Measurements from ENCODE around the gene LEMD3.

The LEMD3 gene

DNA sequence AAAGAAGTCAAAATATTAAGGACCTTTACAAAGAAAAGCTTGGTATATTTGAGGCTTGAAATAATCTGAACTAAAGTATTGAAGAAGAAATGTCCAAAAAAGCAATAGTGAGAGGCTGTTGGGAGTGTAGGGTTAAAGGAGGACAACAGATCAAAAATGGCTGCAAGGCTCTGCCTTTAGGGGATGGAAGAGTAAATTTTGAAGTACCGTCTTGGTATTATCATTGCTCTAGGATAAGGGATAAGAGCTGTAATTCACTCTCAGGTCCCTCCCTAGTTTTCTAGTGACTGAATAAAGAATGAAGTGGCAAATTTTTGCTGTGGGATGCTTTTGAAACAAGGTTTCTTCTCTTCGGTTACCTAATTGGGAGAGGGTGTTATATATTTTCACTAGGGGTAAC lies 38.7 kb downstream of the LEMD3 start:
- Histone ChIP-seq H3K9me3 (ENCODE audit: control insufficient read depth, insufficient read depth, low read length) (no peaks in the 10 kb centered on the region), H3K4me1 (ENCODE audit: insufficient read depth, low read length) (0 out of 2 replicates have a peak, but pooled peaks cover 3% of the 10 kb centered on the region), H3K9ac (ENCODE audit: low read depth, low read length) (no peak overlapping the region), H3K36me3 (ENCODE audit: insufficient read depth, low read length) (no peaks in the 10 kb centered on the region)

DNA sequence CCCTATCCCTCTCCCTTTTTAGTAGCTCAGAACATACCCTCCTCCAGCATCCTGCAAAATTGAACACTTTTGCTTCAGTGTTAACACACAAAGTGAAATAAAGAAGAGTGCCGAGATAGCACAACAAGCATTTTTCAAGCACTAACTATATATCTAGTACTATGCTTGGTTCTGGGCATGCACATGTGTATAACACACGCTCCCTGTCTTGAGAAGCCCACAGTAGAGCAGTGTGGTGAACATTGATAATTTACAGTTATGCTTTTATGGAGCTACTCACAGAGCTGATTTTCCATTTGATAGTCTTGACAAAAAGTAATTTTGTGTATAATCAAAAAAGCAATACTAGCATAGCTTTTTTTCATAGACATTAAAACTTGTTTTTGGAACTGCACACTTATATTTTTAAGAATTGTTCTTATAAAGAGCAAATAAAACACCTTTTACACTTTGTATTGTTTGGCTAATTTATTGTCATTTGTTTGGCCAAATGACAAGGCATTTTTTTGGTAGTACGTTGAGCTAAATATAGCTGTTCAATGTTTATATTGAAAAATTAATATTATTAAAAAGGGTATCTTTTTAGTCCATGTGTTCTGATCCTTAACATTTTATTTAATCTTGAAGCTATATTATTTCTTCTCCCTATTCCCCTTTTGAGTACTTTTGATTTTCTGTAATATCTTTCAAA lies 39.7 kb downstream of the LEMD3 start:
- no peaks in the 10 kb centered on the region for H3K36me3 ChIP-seq (ENCODE audit: insufficient read depth, low read length)
- 0 out of 2 replicates have a peak, but pooled peaks cover 3% of the 10 kb centered on the region for H3K4me1 ChIP-seq (ENCODE audit: insufficient read depth, low read length)
- no peaks in the 10 kb centered on the region for H3K9me3 ChIP-seq (ENCODE audit: control insufficient read depth, insufficient read depth, low read length)
- no peak overlapping the region for H3K9ac ChIP-seq (ENCODE audit: low read depth, low read length)

DNA sequence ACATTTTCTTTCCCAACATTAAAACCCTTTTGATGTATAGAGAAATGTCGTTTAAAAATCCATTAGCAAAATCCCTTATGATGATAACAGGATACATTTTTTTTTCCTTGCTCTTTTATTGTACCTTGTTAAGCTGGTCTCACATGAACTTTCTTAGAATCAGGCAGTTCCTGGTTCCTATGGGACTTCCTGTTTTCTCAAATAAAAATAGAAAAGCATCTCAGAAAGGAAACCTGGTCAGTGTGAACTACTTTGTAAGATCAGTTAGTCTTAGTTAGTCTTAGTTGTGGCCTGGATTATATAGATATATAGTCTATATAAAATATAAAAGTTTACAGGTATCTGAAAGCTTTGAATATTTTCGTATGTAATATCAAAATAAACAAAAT lies 40.3 kb downstream of the LEMD3 start:
- Histone ChIP-seq H3K9me3 (ENCODE audit: control insufficient read depth, insufficient read depth, low read length) (no peaks in the 10 kb centered on the region), H3K9ac (ENCODE audit: low read depth, low read length) (no peak overlapping the region), H3K4me1 (ENCODE audit: insufficient read depth, low read length) (0 out of 2 replicates have a peak, but pooled peaks cover 3% of the 10 kb centered on the region), H3K36me3 (ENCODE audit: insufficient read depth, low read length) (no peaks in the 10 kb centered on the region)

DNA sequence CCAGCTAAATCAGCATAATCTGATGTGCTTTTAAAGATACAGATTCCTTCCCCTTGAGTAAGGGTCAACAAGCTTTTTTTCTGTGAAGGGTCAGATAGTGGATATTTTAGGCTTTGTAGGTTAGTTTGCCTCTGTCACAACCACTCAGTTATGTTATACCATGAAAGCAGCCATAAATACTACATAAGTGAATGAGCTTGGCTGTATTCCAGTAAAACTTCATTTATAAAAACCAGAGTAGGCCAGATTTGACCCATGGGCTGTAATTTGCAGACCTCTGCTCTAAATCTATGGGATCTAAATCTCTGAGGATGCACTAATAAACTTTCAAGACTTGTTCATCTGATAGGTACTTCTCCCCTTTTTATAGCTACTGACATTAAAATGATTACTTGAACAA lies 47.7 kb downstream of the LEMD3 start:
- H3K4me1 ChIP-seq (ENCODE audit: insufficient read depth, low read length), result no peaks in the 10 kb centered on the region
- no peak overlapping the region for H3K9ac ChIP-seq (ENCODE audit: low read depth, low read length)
- H3K36me3 ChIP-seq (ENCODE audit: insufficient read depth, low read length), result peaks cover 3% of the 10 kb centered on the region; the same call in 1 of the 2 replicates
- peaks cover 13% of the 10 kb centered on the region; the same call in 1 of the 2 replicates for H3K9me3 ChIP-seq (ENCODE audit: control insufficient read depth, insufficient read depth, low read length)

DNA sequence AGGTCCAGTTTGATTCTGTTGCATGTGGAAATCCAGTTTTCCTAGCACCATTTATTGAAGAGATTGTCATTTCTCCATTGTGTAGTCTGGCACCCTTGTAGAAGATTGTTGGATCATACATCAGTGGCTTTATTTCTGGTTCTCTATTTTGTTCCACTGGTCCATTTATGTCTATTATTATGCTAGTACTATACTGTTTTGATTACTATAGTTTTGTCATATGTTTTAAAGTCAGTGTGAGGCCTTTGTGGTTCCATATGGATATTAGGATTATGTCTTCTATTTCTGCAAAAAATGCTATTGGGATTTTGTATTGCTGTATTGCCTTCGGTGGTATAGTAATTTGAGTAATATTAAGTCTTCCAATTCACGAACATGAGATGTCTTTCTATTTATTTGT lies 51.4 kb downstream of the LEMD3 start:
- Histone ChIP-seq H3K9me3 (ENCODE audit: control insufficient read depth, insufficient read depth, low read length) (peaks cover 13% of the 10 kb centered on the region; the same call in 1 of the 2 replicates), H3K9ac (ENCODE audit: low read depth, low read length) (no peak overlapping the region), H3K4me1 (ENCODE audit: insufficient read depth, low read length) (no peaks in the 10 kb centered on the region), H3K36me3 (ENCODE audit: insufficient read depth, low read length) (peaks cover 3% of the 10 kb centered on the region; the same call in 1 of the 2 replicates)

DNA sequence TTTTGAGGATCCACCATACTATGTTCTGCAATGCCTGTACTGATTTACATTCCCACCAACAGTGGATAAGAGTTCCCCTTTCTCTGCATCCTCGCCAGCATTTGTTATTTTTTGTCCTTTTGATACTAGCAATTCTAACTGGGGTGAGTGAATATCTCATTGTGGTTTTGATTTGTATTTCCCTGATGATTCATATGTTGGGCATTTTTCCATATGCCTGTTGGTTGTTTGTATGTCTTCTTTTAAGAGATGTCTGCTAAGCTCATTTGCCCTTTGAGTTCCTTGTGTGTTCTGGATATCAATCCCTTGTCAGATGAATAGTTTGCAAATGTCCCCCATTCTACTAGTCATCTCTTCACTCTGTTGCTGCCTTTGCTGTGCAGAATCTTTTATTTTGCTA lies 60.1 kb downstream of the LEMD3 start:
- no peak overlapping the region for H3K9ac ChIP-seq (ENCODE audit: low read depth, low read length)
- no peaks in the 10 kb centered on the region; the same call in none of the 2 replicates for H3K36me3 ChIP-seq (ENCODE audit: insufficient read depth, low read length)
- H3K4me1 ChIP-seq (ENCODE audit: insufficient read depth, low read length), result no peaks in the 10 kb centered on the region
- peaks cover 5% of the 10 kb centered on the region; the same call in 1 of the 2 replicates for H3K9me3 ChIP-seq (ENCODE audit: control insufficient read depth, insufficient read depth, low read length)

DNA sequence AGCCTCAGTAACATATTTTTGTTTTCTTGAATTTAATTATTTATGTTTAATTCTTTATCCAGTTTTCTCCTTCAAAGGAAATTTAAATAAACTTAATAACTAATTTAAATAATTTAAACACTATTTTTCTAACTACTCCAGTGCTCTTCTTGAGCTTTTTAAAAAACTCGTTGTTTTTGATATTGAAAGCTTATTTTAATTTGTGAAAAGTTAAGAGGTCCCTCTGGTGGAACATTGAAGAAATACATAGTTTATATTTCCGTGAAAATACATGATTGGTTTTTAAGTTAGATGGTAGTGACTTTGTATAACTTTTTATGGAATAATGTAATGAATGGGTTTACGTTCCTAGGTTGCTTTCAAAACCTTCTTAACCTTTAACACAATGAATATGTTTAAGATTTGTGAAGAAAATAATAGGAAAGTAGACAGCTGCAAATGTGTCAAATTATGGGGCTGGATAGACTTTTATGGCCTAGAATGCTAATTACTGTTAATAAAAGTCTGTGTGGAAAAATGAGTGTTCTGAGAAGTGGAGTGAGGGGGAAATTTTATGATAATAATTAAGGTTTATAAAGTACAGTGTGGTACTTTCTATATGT lies 63.2 kb downstream of the LEMD3 start:
- H3K36me3 ChIP-seq (ENCODE audit: insufficient read depth, low read length), result no peaks in the 10 kb centered on the region; the same call in none of the 2 replicates
- no peak overlapping the region for H3K9ac ChIP-seq (ENCODE audit: low read depth, low read length)
- peaks cover 5% of the 10 kb centered on the region; the same call in 1 of the 2 replicates for H3K9me3 ChIP-seq (ENCODE audit: control insufficient read depth, insufficient read depth, low read length)
- H3K4me1 ChIP-seq (ENCODE audit: insufficient read depth, low read length), result no peaks in the 10 kb centered on the region

DNA sequence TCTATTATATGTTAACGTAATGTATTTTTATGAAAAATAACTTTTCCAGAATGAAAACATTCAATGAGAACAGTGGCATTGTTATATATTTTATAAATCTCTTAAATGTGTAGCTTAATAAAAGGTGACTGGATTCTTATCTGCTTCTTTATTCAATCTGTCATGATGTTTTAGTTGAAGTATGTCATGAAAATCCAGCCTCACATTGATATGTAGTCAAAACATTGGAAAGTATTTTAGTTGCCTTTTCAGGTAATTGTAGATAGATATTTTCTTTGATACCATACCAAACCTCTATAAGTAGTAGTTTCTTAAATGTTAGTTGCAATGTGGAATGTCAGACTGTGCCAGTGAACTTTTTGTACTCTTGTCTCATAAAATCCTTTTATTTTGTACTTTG lies 67.8 kb downstream of the LEMD3 start:
- no peak overlapping the region for H3K9ac ChIP-seq (ENCODE audit: low read depth, low read length)
- H3K4me1 ChIP-seq (ENCODE audit: insufficient read depth, low read length), result no peaks in the 10 kb centered on the region
- H3K36me3 ChIP-seq (ENCODE audit: insufficient read depth, low read length), result no peaks in the 10 kb centered on the region
- no peaks in the 10 kb centered on the region for H3K9me3 ChIP-seq (ENCODE audit: control insufficient read depth, insufficient read depth, low read length)

DNA sequence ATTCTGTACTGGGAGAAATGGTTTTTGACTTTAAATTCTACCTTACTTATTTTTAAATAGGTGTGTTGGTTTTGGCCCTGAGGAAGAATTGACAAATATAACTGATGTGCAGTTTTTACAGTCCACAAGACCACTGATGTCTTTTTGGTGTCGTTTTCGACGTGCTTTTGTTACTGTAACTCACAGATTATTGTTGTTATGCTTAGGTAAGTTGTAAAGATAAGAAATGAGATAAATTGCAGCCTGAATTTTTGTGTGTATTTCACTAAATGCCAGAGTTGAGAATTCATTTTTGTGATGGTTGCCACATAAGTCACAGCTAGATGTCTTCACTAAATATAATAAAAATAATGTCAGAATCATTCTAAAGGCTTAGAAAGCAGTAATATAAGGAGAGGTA lies 69.2 kb downstream of the LEMD3 start:
- Histone ChIP-seq H3K9me3 (ENCODE audit: control insufficient read depth, insufficient read depth, low read length) (no peaks in the 10 kb centered on the region), H3K36me3 (ENCODE audit: insufficient read depth, low read length) (no peaks in the 10 kb centered on the region), H3K4me1 (ENCODE audit: insufficient read depth, low read length) (no peaks in the 10 kb centered on the region), H3K9ac (ENCODE audit: low read depth, low read length) (no peak overlapping the region)

DNA sequence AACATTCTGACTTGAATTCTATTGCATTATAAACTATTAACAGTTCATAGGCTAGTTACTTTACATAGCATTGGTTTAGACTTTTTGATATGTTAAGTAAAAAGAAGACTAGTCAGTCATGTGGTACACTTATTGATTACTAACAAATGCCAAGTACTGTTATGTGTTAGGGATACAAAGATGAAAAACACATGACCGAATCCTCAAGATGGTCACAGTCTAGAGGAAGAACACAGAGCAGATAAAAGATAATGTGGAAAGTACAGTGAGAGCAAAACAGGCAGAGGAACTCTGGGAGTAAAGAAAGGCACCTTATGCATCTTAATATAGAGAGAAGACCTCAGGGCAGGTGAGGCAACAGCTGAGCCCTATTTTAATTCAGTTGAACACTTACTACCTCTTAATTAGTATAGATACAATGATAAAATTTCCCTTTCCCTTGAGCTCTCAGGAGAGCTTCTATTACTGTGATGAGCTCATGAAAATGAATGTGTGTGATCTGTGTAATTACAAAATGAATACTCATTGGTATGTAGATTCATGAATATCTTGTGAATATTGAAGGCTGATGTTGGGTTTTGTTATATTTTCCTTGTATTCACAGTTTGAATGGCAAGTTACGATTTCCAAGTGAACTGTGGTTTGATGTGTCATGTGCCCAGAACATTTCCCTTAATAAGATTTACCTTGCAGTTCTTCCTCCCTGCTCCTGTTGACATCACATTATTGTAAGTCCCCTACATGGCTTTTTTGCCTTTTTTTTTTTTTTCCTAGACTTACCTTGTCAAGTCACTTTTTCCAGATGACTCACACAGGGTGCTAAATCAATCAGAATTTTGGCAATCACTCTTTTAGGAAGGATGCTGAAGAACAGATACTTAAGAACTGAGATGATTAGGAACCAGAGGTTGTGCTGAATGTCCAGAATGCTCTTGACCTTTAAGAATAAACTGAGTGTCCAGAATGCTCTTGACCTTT lies 79.6 kb downstream of the LEMD3 start:
- no peaks in the 10 kb centered on the region for H3K4me1 ChIP-seq (ENCODE audit: insufficient read depth, low read length)
- H3K36me3 ChIP-seq (ENCODE audit: insufficient read depth, low read length), result no peaks in the 10 kb centered on the region
- H3K9me3 ChIP-seq (ENCODE audit: control insufficient read depth, insufficient read depth, low read length), result no peaks in the 10 kb centered on the region
- H3K9ac ChIP-seq (ENCODE audit: low read depth, low read length), result no peak overlapping the region

DNA sequence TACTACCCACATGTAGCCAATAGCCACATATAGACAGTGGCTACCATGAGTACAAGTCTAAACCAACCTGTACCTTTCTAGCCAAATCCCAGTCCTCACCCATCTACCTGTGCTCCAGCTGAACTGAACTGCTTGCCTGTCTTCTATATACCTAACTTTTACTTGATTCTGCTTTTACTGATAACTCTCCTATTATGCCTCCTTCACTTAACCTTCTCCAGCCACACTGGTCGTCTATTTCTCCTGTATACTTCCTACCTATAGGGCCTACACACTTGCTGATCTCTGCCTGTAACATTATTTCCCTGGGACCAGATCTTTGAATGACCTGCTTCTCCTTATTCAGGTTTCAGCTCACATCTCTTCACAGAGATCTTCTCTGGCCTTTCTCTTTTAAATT lies 83.1 kb downstream of the LEMD3 start:
- H3K4me1 ChIP-seq (ENCODE audit: insufficient read depth, low read length), result no peaks in the 10 kb centered on the region
- H3K36me3 ChIP-seq (ENCODE audit: insufficient read depth, low read length), result no peaks in the 10 kb centered on the region
- H3K9ac ChIP-seq (ENCODE audit: low read depth, low read length), result no peak overlapping the region
- H3K9me3 ChIP-seq (ENCODE audit: control insufficient read depth, insufficient read depth, low read length), result no peaks in the 10 kb centered on the region

DNA sequence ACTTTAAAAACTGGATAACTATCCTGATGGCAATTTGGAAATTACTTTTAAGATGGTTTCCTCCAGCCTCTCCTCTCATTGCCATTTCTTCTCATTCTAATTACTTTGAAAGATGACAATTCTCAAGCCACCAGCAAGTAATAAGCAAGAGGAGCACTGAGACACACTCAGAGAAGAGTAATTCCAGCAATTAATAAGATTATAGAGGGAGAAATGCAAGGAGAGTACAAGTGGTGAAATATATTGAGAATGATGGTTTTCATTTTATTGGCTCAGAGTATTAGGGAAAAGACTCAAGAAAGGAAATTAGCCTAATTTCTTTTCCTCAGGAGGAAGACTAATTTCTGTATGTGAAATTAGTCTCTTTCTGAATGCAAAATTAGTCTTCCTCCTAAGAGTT lies 88.6 kb downstream of the LEMD3 start:
- no peak overlapping the region for H3K9ac ChIP-seq (ENCODE audit: low read depth, low read length)
- H3K9me3 ChIP-seq (ENCODE audit: control insufficient read depth, insufficient read depth, low read length), result no peaks in the 10 kb centered on the region
- no peaks in the 10 kb centered on the region for H3K4me1 ChIP-seq (ENCODE audit: insufficient read depth, low read length)
- no peaks in the 10 kb centered on the region for H3K36me3 ChIP-seq (ENCODE audit: insufficient read depth, low read length)

DNA sequence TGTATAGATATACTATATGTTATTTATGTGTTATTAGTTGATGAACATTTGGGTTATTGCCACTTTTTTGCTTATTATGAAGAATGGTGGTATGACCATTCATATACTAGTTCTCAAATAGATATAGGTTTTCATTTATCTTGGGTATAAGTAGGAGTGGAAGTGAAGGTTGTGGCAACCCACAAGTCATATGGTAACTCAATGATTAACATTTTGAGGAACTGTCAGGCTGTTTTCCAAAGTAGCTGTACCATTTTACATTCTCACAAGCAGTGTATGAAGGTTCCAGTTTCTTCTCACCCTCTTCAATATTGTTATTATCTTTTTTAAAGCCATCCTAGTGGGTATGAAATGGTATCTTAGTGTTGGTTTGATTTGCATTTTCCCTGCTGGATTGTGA lies 90.1 kb downstream of the LEMD3 start:
- Histone ChIP-seq H3K9me3 (ENCODE audit: control insufficient read depth, insufficient read depth, low read length) (no peaks in the 10 kb centered on the region), H3K36me3 (ENCODE audit: insufficient read depth, low read length) (no peaks in the 10 kb centered on the region), H3K4me1 (ENCODE audit: insufficient read depth, low read length) (no peaks in the 10 kb centered on the region), H3K9ac (ENCODE audit: low read depth, low read length) (no peak overlapping the region)

DNA sequence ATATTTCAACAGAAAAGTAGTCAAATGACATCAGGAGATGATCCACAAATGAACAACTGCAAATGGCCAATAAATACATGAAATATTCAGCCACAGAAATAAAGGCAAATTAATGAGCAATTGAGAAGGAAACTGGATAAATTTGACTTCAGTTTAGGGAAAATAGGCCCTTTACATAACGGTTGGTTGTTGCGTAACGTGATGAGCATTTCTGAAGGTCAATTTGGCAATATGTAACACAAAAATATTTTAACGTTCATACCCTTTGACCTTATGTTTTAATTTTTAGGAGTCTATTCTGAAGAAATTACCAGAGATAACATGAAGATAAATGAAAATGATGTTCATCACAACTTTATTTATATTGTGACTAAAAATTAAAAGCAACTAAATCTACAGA lies 94.4 kb downstream of the LEMD3 start:
- Histone ChIP-seq H3K9me3 (ENCODE audit: control insufficient read depth, insufficient read depth, low read length) (no peaks in the 10 kb centered on the region), H3K36me3 (ENCODE audit: insufficient read depth, low read length) (no peaks in the 10 kb centered on the region), H3K4me1 (ENCODE audit: insufficient read depth, low read length) (no peaks in the 10 kb centered on the region), H3K9ac (ENCODE audit: low read depth, low read length) (no peak overlapping the region)

All from ES-I3 (cell line).